ENCODE results near the gene DUSP12. TPM values are rescaled to one million over a fixed set of nuclear protein-coding genes. Genes with fewer than 3 reads are reported as not detected.

DUSP12 gene
- total and polyA plus RNA-seq, 4 donors, result 7.9 to 18.2 (median 12.5) TPM

DNA sequence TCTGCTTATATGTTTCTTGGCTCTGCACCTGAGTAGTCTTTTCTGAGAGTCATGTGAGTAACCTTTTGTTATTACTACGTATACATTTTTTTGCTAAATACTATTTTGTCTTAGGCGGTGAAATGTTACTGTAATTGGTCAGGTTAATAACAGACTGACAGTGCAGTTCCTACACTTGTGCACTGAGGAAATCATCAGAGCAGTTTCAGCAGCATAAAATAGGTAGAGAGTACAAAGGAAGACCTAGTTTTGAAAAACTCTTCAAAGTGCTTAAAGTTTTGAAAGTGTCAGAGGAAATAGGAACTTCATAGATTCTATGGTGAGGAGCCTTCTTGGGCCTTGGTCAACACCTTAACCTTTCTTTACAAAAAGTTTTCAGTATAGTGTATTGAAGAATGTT is 27.7 kb downstream of the DUSP12 start:
- TF ChIP-seq JUND (IDR thresholded peaks at IDR 0.05) (no peak), FOXA2 (IDR thresholded peaks at IDR 0.05) (no peak), CTCF (IDR thresholded peaks at IDR 0.05; ENCODE audit: low read depth, low read length, missing input control) (no peak), HNF4G (IDR thresholded peaks at IDR 0.05) (no peak), SP1 (IDR thresholded peaks at IDR 0.05) (no peak), YY1 (IDR thresholded peaks at IDR 0.05) (no peak), RAD21 (IDR thresholded peaks at IDR 0.05) (no peak), FOXA1 (IDR thresholded peaks at IDR 0.05) (no peak), HNF4A (conservative IDR thresholded peaks at IDR 0.05) (no peak)
- TF ChIP-seq, protein P1, sequence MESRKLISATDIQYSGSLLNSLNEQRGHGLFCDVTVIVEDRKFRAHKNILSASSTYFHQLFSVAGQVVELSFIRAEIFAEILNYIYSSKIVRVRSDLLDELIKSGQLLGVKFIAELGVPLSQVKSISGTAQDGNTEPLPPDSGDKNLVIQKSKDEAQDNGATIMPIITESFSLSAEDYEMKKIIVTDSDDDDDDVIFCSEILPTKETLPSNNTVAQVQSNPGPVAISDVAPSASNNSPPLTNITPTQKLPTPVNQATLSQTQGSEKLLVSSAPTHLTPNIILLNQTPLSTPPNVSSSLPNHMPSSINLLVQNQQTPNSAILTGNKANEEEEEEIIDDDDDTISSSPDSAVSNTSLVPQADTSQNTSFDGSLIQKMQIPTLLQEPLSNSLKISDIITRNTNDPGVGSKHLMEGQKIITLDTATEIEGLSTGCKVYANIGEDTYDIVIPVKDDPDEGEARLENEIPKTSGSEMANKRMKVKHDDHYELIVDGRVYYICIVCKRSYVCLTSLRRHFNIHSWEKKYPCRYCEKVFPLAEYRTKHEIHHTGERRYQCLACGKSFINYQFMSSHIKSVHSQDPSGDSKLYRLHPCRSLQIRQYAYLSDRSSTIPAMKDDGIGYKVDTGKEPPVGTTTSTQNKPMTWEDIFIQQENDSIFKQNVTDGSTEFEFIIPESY (IDR thresholded peaks at IDR 0.05), result no peak
- Histone ChIP-seq H3K27me3 (ENCODE audit: control insufficient read depth in 4 of 4, insufficient read depth in 4 of 4, low read length in 3 of 4) (no peaks in the 10 kb centered on the region), H3K9ac (ENCODE audit: low read depth in 1 of 2, low read length in 2 of 2) (no peak overlapping the region), H3K9me3 (ENCODE audit: control insufficient read depth in 4 of 4, low read length in 3 of 4) (no peaks in the 10 kb centered on the region), H3K4me3 (ENCODE audit: low read depth in 1 of 3, low read length in 3 of 3) (no peak overlapping the region), H3K36me3 (ENCODE audit: control insufficient read depth in 4 of 4, insufficient read depth in 3 of 4, low read depth in 1 of 4, low read length in 3 of 4) (peaks cover 0 to 11% (median 7%) of the 10 kb centered on the region in 4 donors), H3K27ac (ENCODE audit: low read depth in 1 of 2, low read length in 2 of 2) (no peak overlapping the region), H3K4me1 (ENCODE audit: control insufficient read depth in 4 of 4, insufficient read depth in 4 of 4, low read length in 3 of 4) (peaks cover 0 to 9% (median 2%) of the 10 kb centered on the region in 4 donors)
- 92% methylated on average over 2 of the region's 2 CpGs for WGBS
- DNase-seq (ENCODE audit: low spot score), result no peak

DNA sequence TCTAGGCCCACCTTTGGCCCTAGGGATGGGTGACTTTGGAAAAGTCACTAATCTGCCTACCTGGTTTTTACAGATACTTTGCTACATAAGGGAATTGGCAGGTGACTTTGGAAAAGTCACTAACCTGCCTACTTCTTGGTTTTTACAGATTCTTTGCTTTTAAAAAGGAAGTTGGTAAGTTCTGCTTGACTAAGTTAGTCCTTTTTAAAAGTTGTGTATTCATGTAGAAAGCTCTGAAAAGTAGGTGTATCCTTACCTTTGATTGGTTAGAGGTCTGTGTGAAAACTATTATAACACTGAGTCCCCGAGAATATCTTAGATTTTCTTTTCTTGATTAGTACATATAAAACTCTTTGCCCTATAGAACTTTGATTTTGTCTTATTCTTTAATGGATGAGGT is 28.9 kb downstream of the DUSP12 start:
- Histone ChIP-seq H3K27ac (ENCODE audit: low read depth in 1 of 2, low read length in 2 of 2) (no peak overlapping the region), H3K27me3 (ENCODE audit: control insufficient read depth in 4 of 4, insufficient read depth in 4 of 4, low read length in 3 of 4) (no peaks in the 10 kb centered on the region)
- WGBS, result 99% methylated on average over 1 of the region's 1 CpG

More for the DNA sequence above, 28.9 kb downstream of the DUSP12 start:
- Histone ChIP-seq H3K9ac (ENCODE audit: low read depth in 1 of 2, low read length in 2 of 2) (no peak overlapping the region), H3K9me3 (ENCODE audit: control insufficient read depth in 4 of 4, low read length in 3 of 4) (no peaks in the 10 kb centered on the region), H3K36me3 (ENCODE audit: control insufficient read depth in 4 of 4, insufficient read depth in 3 of 4, low read depth in 1 of 4, low read length in 3 of 4) (peaks cover 0 to 18% (median 10%) of the 10 kb centered on the region in 4 donors), H3K4me1 (ENCODE audit: control insufficient read depth in 4 of 4, insufficient read depth in 4 of 4, low read length in 3 of 4) (peaks cover 0 to 9% (median 2%) of the 10 kb centered on the region in 4 donors), H3K4me3 (ENCODE audit: low read depth in 1 of 3, low read length in 3 of 3) (no peak overlapping the region)
- no peak for DNase-seq (ENCODE audit: low spot score)
- TF ChIP-seq, protein P2, sequence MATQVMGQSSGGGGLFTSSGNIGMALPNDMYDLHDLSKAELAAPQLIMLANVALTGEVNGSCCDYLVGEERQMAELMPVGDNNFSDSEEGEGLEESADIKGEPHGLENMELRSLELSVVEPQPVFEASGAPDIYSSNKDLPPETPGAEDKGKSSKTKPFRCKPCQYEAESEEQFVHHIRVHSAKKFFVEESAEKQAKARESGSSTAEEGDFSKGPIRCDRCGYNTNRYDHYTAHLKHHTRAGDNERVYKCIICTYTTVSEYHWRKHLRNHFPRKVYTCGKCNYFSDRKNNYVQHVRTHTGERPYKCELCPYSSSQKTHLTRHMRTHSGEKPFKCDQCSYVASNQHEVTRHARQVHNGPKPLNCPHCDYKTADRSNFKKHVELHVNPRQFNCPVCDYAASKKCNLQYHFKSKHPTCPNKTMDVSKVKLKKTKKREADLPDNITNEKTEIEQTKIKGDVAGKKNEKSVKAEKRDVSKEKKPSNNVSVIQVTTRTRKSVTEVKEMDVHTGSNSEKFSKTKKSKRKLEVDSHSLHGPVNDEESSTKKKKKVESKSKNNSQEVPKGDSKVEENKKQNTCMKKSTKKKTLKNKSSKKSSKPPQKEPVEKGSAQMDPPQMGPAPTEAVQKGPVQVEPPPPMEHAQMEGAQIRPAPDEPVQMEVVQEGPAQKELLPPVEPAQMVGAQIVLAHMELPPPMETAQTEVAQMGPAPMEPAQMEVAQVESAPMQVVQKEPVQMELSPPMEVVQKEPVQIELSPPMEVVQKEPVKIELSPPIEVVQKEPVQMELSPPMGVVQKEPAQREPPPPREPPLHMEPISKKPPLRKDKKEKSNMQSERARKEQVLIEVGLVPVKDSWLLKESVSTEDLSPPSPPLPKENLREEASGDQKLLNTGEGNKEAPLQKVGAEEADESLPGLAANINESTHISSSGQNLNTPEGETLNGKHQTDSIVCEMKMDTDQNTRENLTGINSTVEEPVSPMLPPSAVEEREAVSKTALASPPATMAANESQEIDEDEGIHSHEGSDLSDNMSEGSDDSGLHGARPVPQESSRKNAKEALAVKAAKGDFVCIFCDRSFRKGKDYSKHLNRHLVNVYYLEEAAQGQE (IDR thresholded peaks at IDR 0.05), result no peak
- TF ChIP-seq RXRA (IDR thresholded peaks at IDR 0.05), result no peak
- TF ChIP-seq HNF4A (conservative IDR thresholded peaks at IDR 0.05), result no peak
